ENCODE measurements around the gene KIF3C. TPM values are rescaled to one million over a fixed set of nuclear protein-coding genes. Genes with fewer than 3 reads are reported as not detected.
"Not testable (repeated sequence)": the region's sequence is repeated elsewhere in the genome, so short reads cannot be mapped to it uniquely, and the experiment has no call there.

The KIF3C gene
- total RNA-seq, 1 donor from 2014 or later, result 28.9 TPM

DNA sequence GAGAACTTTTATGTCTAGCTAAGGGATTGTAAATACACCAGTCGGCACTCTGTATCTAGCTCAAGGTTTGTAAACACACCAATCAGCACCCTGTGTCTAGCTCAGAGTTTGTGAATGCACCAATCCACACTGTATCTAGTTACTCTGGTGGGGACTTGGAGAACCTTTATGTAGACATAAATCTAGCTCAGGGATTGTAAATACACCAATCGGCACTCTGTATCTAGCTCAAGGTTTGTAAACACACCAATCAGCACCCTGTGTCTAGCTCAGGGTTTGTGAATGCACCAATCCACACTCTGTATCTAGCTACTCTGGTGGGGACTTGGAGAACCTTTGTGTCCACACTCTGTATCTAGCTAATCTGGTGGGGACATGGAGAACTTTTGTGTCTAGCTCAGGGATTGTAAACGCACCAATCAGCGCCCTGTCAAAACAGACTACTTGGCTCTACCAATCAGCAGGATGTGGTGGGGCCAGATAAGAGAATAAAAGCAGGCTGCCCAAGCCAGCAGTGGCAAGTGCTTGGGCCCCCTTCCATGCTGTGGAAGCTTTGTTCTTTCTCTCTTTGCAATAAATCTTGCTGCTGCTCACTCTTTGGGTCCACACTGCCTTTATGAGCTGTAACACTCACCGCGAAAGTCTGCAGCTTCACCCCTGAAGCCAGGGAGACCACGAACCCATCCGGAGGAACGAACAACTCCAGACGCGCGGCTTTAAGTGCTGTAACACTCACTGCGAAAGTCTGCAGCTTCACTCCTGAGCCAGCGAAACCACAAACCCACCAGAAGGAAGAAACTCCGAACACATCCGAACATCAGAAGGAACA lies 66.1 kb downstream of the KIF3C start:
- DNase-seq (ENCODE audit: low read depth), result not testable (repeated sequence)

DNA sequence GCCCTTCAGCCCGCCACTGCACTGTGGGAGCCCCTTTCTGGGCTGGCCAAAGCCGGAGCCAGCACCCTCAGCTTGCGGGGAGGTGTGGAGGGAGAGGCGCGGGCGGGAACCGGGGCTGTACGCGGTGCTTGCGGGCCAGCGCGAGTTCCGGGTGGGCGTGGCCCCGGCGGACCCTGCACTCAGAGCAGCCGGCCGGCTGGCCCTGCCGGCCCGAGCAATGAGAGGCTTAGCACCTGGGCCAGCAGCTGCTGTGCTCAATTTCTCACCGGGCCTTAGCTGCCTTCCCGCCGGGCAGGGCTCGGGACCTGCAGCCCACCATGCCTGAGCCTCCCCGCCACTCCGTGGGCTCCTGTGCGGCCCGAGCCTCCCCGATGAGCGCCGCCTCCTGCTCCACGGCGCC lies 66.9 kb downstream of the KIF3C start:
- DNase-seq (ENCODE audit: low read depth), result not testable (repeated sequence)

DNA sequence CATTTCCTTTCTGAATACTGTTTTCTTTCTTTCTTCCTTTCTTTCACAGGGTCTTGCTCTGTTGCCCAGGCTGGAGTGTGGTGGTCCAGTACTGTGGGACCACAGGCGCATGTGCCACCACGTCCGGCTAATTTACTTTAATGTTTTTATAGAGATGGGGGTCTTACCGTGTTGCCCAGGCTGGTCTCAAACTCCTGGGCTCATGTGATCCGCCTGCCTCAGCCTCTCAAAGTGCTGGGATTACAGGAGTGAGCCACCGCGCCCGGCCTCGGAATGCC lies 68.7 kb downstream of the KIF3C start:
- DNase-seq (ENCODE audit: low read depth), result not testable (repeated sequence)

DNA sequence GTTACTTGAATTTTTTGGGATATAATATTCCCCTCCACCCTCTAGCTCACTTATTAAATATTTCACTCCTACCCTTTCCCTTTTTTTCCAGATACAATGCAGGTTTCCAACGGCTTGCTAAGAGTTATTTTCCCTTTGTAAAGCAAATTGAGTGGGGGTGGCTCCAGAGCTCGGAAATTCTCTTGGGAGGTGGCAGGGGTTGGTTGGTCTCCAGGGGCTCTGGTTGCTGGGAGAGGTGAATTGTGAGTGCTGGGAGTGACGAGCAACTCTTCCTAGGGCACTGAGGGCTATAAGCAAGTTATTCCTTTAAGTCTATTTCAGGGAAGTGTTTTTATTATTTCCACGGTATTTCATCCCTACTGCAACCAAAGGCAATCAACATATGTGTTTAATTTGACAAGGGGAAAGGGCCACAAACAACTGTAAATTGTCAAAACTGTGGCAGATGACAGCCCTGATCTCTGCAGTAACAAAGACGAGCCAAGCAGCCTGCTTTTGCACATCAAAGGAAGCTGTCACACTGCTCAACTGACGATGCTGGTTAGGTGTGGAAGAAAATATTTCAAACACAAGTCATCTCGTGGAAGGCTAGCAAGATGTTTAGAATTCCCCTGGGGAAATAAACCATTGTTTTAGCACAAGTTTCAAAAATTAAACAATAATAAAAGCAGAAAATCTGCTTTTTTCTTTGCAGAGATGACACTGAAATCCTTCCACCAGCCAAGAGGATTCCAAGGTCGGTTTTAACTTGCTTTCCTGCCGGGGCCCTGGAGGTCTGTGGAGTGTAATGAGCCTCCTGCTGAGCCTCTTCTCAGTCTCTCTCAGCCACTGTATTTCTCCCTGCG lies 69.2 kb downstream of the KIF3C start:
- DNase-seq (ENCODE audit: low read depth), result peak; percentile 21

DNA sequence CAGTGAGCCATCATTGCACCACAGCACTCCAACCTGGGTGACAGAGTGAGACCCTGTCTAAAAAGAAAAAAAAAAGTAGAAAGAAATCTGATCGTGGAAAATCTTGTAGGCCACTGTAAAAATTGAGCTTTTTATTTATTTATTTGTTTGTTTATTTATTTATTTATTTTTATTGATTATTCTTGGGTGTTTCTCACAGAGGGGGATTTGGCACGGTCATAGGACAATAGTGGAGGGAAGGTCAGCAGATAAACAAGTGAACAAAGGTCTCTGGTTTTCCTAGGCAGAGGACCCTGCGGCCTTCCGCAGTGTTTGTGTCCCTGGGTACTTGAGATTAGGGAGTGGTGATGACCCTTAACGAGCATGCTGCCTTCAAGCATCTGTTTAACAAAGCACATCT lies 72.7 kb downstream of the KIF3C start:
- not testable (repeated sequence) for DNase-seq (ENCODE audit: low read depth)

DNA sequence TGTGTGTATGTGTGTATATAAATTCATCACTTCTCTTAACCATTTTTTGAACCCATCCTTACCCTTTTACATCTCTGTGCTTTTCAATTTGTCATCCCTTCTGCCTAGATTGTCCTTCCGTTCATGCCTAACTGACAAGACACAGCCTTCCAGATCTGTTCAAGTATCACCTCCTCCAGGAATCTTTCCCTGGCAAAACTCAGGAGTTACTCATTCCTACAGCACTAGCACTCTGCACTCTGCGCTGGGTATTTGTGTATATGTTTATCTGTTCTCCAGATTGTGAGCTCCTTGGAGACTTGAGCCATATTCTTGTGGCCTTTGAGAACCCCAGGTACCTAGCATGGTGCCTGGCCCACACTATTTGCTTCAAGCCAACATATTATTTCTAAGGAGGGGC lies 77.2 kb downstream of the KIF3C start:
- DNase-seq (ENCODE audit: low read depth), result no peak

DNA sequence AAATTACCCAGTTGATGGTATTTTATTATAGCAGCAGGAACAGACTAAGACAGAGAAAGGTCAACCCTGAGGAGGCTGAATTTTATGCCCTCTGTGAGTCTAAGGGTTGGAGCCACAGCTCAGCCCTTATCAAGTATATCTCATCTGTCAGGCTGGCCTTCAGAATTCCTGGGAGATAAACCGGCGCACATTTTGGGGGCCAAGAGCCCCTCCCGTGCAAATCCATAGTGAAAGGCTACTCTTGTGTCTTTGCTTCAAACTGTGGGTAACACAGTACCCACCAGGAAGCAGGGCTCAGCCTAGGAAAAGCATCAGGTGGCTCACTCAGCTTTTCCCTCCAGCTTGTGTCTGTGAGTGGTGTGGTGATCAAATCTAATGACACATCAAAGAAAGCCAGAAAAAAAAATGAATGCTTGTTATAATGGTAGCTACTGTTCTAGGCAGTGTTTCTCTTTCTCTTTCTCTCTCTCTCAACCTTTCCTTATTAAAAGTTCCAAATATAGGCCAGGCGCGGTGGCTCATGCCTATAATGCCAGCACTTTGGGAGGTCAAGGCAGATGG lies 79.0 kb downstream of the KIF3C start:
- no peak for DNase-seq (ENCODE audit: low read depth)

DNA sequence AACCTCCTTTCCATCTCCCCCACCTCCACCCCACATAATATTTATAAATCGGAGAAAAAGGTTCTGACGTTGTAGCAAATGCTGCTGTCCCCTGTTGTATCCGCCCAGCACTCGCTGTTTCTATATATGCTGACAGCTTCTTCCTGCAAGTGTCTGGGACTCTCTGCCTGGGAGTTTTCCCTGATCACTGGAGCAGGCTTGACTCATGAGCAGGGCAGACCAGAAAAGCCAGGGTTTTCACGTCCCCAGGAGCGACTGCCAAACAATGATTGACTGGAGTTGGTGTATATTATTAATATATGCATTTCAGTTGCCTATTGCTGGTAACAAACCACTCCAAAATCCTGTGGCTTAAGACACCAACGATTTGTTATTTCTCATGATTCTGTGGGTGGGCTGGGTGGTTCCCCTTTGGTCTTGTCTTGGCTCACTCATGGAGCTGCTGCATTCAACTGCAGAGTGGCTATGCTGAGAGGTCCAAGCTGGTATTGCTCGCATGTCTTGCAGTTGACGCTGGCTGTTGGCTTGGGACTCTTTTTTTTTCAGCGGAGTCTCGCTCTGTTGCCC lies 82.8 kb downstream of the KIF3C start:
- no peak for DNase-seq (ENCODE audit: low read depth)

DNA sequence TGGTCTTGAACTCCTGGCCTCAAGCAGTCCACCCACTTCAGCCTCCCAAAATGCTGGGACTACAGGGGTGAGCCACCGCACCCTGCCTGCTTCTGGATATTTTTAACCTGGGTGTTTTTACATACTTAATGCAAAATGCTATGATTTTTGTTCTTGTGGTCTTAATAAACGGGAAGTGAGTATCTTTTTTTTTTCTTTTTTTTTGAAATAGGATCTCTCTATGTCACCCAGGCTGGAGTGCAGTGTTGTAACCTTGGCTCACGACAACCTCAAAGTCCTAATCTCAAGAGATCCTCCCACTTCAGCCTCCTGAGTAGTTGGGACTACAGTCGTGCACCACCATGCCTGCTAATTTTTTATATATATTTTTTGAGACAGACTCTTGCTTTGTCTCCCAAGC lies 84.8 kb downstream of the KIF3C start:
- DNase-seq (ENCODE audit: low read depth), result no peak

DNA sequence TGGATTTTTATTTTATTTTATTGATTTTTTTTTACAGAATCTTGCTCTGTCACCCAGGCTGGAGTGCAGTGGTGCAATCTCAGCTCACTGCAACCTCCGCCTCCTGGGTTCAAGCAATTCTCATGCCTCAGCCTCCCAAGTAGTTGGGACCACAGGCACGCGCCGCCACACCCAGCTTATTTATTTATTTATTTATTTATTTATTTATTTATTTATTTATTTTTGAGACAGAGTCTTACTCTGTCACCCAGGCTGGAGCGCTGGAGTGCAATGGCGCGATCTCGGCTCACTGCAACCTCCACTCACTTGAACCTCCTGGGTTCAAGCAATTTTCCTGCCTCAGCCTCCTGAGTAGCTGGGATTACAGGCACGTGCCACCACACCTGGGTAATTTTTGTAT lies 86.0 kb downstream of the KIF3C start:
- not testable (repeated sequence) for DNase-seq (ENCODE audit: low read depth)

DNA sequence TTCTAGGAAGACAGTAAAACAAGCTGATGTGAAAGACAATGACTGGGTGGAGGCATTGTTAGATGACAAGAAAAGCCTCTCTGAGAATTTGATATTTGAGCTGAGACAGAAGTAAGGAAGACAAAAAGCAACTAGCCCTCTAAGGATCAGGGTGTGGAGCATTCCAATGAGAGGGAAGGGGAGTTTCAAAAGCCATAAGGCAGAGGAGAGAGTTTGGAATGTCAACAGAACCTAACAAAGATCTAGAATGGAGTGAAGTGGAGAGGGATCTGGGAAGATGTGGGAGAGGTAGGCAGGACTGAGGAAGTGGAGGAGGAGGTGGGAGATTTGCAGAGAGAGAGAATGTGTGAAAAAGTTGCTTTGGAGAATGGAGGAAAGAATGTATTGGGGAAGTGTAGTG lies 86.7 kb downstream of the KIF3C start:
- no peak for DNase-seq (ENCODE audit: low read depth)

DNA sequence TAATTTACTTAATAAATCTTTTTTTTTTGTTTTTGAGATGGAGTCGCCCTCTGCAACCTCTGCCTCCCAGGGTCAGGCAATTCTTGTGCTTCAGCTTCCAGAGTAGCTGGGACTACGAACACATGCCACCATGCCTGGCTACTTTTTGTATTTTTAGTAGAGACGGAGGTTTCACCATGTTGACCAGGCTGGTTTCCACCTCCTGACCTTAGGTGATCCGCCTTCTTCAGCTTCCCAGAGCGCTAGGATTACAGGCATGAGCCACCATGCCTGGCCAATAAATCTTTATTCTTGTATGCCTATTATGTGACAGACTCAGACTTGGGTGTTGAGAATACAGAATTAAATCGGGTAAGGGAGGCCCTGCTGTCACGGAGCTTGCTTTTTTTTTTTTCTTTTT lies 87.3 kb downstream of the KIF3C start:
- DNase-seq (ENCODE audit: low read depth), result no peak

DNA sequence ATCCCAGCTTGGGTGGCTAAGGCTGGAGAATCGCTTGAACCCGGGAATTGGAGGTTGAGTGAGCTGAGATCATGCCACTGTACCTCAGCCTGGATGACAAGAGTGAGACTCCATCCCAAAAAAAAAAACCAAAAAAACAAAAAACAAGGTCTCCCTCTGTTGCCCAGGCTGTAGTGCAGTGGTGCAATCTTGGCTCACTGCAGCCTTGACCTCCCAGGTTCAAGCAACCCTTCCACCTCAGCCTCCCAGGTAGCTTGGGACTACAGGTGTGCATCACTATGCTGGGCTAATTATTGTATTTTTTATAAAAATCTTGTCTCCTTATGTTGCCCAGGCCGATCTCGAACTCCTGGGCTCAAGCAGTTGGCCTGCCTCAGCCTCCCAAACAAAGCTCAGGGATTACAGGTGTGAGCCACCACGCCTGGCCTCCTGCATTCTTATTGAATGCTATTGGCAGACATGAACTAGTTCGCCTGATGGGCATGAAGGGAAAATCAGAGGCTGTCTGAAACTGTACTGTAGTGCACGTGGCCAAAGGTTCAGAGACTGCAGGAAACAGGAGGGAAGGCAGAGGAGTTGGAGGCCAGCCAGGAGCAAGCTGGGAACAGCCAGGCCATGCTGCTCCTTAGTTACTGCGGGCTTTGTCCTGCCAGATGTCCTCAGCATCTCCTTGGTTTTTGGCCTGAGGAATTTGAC lies 88.0 kb downstream of the KIF3C start:
- no peak for DNase-seq (ENCODE audit: low read depth)

DNA sequence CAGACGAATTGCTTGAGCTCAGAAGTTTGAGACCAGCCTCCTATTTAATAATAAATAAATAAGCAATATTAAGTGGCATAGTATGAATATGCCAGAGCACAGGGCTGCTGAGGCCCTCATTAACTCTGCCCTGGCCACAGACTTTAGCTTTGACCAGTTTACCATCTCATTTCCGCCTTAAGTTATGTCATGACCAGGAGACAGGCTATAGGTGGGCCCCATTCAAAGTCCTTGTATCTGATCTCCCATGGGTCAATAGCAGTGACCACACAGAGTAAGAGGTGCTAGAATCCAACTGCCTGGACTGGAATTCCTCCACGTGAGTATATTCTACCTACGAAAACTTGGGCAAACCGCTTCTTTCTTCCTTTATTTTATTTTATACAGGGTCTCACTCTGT lies 90.6 kb downstream of the KIF3C start:
- DNase-seq (ENCODE audit: low read depth), result no peak

DNA sequence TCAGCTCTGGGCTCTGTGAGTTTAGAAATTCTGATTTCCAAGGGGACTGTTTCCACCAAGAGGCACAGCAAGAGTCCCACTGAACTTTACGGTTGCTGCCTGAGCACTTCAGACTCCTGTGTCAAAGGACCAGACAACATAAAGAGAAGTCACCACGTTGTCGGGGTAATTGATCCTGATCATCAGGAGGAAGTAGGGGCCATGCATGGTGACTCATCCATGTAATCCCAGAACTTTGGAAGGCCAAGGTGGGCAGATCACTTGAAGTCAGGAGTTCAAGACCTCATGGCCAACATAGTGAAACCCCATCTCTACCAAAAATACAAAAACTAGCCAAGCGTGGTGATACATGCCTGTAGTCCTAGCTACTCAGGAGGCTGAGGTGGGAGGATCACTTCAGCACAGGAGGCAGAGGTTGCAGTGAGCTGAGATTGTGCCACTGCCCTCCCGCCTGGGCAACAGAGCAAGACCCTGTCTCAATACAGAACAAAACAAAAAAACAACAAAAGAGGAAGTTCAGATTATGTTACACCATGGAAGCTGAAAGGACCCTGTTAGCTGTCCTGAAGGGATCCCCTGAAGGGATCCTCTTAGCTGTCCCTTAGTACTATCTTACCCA lies 94.6 kb downstream of the KIF3C start:
- no peak for DNase-seq (ENCODE audit: low read depth)

DNA sequence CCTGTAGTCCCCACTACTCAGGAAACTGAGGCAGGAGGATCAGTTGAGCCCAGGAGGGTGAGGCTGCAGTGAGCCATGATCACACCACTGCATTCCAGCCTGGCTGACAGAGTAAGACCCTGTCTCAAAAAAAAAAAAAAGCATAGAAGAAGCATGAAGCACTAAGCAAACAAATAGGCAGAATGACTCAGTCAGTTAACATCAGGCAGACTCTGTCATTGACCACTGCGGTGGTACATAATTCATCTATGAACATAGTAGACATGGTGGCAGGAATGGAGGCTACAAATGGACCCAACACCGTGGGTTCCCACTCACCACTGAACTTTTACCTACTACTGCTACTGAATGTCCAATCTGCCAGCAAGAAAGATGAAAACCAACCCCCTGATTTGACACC lies 96.4 kb downstream of the KIF3C start:
- DNase-seq (ENCODE audit: low read depth), result peak; percentile 83

DNA sequence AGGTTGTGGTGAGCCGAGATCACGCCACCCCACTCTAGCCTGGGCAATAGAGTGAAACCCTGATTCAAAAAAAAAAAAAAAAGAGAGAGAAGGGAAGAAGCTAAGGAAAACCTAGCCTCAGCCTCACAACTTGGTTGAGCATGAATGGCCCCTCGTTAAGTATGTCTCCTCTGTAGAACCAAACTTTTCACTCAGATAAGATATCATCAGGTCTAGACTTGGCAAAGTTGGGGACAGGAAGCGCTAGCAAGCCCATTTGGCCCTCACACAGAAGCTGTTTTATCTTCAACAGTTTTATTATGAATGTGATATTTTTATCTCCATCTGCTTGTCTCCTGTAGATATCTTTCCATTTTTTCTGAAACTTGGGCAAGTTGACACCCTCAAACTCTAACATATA lies 100.5 kb downstream of the KIF3C start:
- DNase-seq (ENCODE audit: low read depth), result no peak

DNA sequence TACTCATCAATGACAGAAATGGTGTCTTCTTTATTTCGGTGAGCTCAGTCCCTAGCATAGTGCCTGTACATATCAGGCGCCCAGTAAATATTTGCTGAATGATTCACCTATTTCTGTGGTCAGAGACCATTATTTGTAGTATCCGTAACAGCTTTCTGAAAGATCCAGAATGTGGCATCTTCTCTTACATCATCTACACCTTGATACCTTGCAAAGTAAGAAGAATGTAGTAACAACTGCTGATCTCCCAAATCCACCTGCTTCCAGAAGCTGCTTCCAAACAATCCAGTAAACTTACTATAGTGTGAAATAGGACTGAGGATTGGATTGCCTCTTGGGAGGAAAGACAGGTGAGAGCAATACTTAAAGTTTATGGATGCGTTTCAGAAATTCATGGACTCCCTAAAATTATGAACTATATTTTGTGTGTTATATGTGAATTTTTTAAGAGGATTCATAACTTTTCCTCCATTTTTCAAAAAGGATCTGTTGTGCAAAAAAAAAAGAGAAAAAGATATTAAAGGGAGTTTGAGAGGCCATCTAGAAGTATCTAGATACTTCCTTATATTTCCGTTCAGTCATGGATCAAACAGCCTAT lies 103.1 kb downstream of the KIF3C start:
- peak; percentile 52 for DNase-seq (ENCODE audit: low read depth)

DNA sequence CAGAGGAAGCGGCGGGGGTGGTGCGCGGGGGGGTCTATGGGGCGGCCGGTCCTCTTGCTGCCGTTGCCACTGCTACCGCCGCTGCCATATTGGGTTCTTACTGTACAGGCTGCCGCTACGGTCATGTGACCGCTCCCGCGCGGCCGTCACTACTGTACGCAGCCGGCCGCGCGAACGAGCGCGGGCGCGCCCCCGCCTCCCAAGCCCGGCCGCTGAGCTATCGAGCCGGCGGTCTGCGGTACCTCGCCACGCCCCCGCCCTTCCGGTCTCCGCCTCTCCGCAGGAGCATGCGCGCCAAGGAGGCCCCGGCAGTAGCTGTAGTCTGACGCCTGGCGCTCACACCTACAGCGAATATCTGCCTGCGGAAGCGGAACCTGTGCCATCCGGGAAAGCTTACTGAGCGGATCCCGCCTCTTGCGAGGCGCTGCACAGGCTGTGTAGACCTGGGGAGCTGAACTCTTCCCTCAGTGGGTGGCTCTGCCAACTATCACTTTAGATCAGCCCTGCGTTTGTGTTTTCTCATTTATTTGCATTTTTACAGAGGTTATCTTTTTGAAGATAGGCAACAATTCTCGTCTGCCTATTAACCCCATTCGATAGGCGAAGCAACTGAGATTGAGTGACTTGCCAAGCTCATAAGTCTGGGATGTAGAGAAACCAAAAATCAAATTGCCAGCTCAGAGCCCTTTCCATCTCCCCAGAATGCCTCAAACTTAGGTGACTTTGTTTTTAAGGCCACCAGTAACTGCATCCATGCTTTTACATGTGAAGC lies 103.8 kb downstream of the KIF3C start, which contains the start of gene ASXL2:
Gene ASXL2 (minus strand): TSS at position 127 of the 772 bp plus-strand sequence. CDS start 265 bp downstream, outside the sequence.
- DNase-seq (ENCODE audit: low read depth), result peak; percentile 92
